Measurements from ENCODE around the gene RAB4A. TPM values are rescaled to one million over a fixed set of nuclear protein-coding genes. Genes with fewer than 3 reads are reported as not detected.

RAB4A gene, protein sequence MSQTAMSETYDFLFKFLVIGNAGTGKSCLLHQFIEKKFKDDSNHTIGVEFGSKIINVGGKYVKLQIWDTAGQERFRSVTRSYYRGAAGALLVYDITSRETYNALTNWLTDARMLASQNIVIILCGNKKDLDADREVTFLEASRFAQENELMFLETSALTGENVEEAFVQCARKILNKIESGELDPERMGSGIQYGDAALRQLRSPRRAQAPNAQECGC
- 39.0 to 52.3 TPM (median 49.7 TPM) in 5 replicates for total RNA-seq (2022; extraction: Qiagen RNA extraction; ENCODE audit: low read depth)

DNA sequence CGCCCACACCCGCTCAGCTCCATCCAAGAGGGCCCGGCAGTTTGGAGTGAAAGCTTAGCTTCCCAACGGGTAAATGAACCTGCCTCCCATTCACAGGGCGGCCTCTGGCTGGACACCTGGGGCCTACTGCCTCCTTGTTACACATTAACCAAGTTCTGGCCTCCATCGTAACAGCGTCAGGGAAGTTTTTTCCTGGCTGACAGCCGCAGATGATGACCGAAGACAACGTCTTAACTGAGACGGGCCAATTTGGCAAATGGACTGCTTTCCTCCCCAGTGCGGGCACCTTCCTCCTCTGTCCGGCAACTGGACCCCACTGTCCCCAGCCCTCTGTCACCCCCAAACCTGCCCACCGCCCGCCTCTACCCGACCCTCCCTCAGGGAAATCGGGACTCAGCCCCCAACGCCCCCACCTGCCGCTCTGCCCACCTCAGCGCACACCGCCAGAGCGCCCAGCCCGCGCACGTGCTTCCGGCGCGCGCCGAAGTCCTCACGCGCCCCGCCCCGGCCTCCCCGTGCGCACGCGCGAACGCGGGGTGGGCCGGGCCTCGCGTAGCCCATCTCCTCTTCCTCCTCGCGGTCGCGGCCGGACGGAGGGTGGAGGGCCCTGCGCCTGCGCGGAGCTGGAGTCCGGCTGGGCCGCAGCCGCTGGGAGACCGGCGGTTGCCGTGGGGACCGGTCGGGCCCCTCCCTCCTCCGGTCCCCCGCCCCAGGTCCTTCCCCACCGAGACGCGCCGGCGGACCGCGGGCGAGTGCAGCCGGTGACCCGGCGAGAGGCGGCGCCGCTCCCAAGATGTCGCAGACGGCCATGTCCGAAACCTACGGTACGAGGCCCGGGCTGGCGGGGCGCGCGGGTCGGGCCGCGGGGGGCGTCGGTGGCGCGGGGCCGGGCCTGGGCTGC lies at the start of gene RAB4A:
Gene RAB4A, plus strand, starts transcription at position 565 of the 901 bp plus-strand sequence. Its CDS starts 229 bp downstream, at position 794.

DNA sequence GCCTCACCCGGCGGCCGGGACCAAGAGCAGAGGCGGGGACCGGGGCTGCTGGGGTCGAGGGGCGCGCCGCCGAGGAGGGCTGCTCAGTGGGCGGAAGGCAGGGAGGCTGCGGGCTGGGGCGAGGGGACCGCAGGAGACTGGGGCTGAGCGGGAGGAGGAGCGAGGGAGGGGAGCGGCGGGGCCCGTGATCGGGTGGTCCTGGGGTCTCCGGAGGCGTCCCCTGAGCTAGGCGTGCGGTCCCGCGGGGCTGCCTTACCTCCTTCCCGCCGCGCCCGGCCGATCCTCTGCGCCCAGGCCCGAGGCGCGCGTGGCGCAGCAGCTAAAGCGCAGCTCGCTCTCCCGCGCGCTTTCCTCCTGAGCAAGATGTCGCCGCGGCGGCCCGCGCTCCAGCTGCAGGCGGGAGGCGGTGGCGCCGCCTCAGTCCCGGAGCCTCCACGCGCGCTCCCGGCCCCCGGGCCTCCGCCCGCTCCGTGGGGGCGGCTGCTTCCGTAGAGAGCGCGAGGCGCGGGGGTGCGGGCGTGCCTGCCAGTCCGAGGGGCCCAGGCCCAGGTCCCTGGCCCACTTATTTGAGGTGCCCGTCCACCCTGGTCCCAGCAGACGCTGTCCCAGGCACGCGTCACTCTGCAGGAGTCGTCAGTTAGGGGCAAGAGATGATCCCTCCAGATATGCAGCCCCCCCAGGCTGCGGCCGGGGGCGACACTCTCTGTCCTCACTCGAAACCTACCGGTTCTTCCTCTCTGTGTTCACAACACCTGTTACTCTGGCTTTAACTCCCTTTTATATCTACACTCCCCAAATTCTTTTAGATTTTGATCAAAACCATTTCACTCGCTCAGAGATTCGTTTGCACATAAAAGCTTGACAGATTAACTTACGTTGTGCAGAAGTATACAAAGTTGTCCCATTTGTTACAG lies 72.0 kb downstream of the RAB4A start, which contains the start of gene CCSAP:
Gene CCSAP, minus strand, starts transcription at position 392 of the 914 bp plus-strand sequence. CDS start 582 bp downstream, outside the sequence.

Other genes with a start within 250 kb of the RAB4A start
- gene CCSAP, start 71.9 kb downstream of the RAB4A start, total RNA-seq (2022; extraction: Qiagen RNA extraction; ENCODE audit: low read depth) = 3.5 to 7.4 TPM (median 6.0 TPM) in 5 replicates
- 0.09 to 0.46 TPM (median 0.14 TPM) in 3 of 5 replicates, not detected in the others for gene ACTA1, start 163.0 kb downstream of the RAB4A start, total RNA-seq (2022; extraction: Qiagen RNA extraction; ENCODE audit: low read depth)
- gene NUP133, start 237.2 kb downstream of the RAB4A start, total RNA-seq (2022; extraction: Qiagen RNA extraction; ENCODE audit: low read depth) = 17.3 to 27.2 TPM (median 23.2 TPM) in 5 replicates

Data from A549 treated with ZK216348 at 1 μM for 4 hours (cell line).